DOHH2 (cell line): Measurements from ENCODE around the gene MICAL2.

Experiments used
- H3F3A ChIP-seq: fragments of 200-600 bp; sonication (generic), shearing (Covaris generic); 2 replicates; pipeline ENCODE4 v1.6.0; 2016; ENCODE audit warnings: antibody characterized with exemption, mild to moderate bottlenecking; ENCODE audit not compliant: control insufficient read depth, insufficient read depth
- H3K27ac ChIP-seq: fragments of 200-600 bp; sonication (generic); 2 replicates; pipeline ENCODE4 v1.5.1; 2014; ENCODE audit warnings: low read depth, mild to moderate bottlenecking, low read length, moderate library complexity
- H3K27me3 ChIP-seq: fragments of 200-600 bp; sonication (generic); 2 replicates; pipeline ENCODE4 v1.6.1; 2014; ENCODE audit warnings: mild to moderate bottlenecking, low read length, mixed read lengths; ENCODE audit not compliant: control insufficient read depth
- H3K36me3 ChIP-seq: fragments of 200-600 bp; sonication (generic); 2 replicates; pipeline ENCODE4 v1.6.1; 2014; ENCODE audit warnings: mild to moderate bottlenecking, low read length, moderate library complexity, mixed read lengths; ENCODE audit not compliant: control insufficient read depth
- H3K4me1 ChIP-seq: fragments of 200-600 bp; sonication (generic); 2 replicates; pipeline ENCODE4 v1.6.1; 2014; ENCODE audit warnings: mild to moderate bottlenecking, low read length, mixed read lengths; ENCODE audit not compliant: control insufficient read depth
- H3K4me2 ChIP-seq: fragments of 200-600 bp; sonication (generic); 2 replicates; pipeline ENCODE4 v1.6.0; 2014; ENCODE audit warnings: mild to moderate bottlenecking, low read length, moderate library complexity
- H3K4me3 ChIP-seq: fragments of 200-600 bp; sonication (generic); 2 replicates; pipeline ENCODE4 v1.5.1; 2014; ENCODE audit warnings: mild to moderate bottlenecking, low read length, mixed read lengths
- H3K79me2 ChIP-seq: fragments of 200-600 bp; sonication (generic); 2 replicates; pipeline ENCODE4 v1.6.1; 2014; ENCODE audit warnings: mild to moderate bottlenecking, low read length, mixed read lengths; ENCODE audit not compliant: control insufficient read depth
- H3K9me2 ChIP-seq: fragments of 200-600 bp; sonication (generic); replicated peaks from 2 replicates; pipeline ENCODE4 v1.6.1; 2014; ENCODE audit warnings: mild to moderate bottlenecking, low read length, mixed read lengths; ENCODE audit not compliant: control insufficient read depth
- H3K9me3 ChIP-seq: fragments of 200-600 bp; sonication (generic); 2 replicates; pipeline ENCODE4 v1.6.1; 2014; ENCODE audit warnings: antibody characterized with exemption, low read length, mixed read lengths; ENCODE audit not compliant: control insufficient read depth, insufficient read depth
- H4K20me1 ChIP-seq: fragments of 200-600 bp; sonication (generic); 2 replicates; pipeline ENCODE4 v1.6.0; 2014; ENCODE audit warnings: low read depth, mild to moderate bottlenecking, antibody characterized with exemption, low read length, moderate library complexity; ENCODE audit not compliant: control insufficient read depth, insufficient read depth
- CTCF ChIP-seq: fragments of 200-600 bp; sonication (generic); IDR thresholded peaks from one replicate; pipeline ENCODE4 v1.5.1; 2014; ENCODE audit warnings: antibody characterized with exemption, mild to moderate bottlenecking, low read depth, low read length; ENCODE audit not compliant: poor library complexity, severe bottlenecking
- EZH2phosphoT487 ChIP-seq: fragments of 200-600 bp; sonication (generic); IDR thresholded peaks from 2 replicates; pipeline ENCODE4 v1.6.1; 2017; ENCODE audit warnings: borderline replicate concordance, mild to moderate bottlenecking, antibody characterized with exemption, low read length, moderate library complexity, mixed read lengths

The MICAL2 gene

GRCh38 chr11:12073886-12074285 is 36.5 kb upstream of the MICAL2 start:
- no peak for TF ChIP-seq CTCF
- no peak for TF ChIP-seq EZH2phosphoT487
- Histone ChIP-seq H3K9me2 (no peaks in the 10 kb centered on the region), H3K27ac (no peak overlapping the region), H3K4me1 (no peaks in the 10 kb centered on the region), H3K79me2 (no peaks in the 10 kb centered on the region), H3F3A (no peaks in the 10 kb centered on the region), H4K20me1 (no peaks in the 10 kb centered on the region), H3K36me3 (no peaks in the 10 kb centered on the region), H3K4me2 (no peak overlapping the region), H3K27me3 (no peaks in the 10 kb centered on the region), H3K9me3 (no peaks in the 10 kb centered on the region), H3K4me3 (no peak overlapping the region)

- no peaks in the 10 kb centered on the region for H3K4me1 ChIP-seq
- H3K4me3 ChIP-seq: no peak overlapping the region
- no peak overlapping the region for H3K27ac ChIP-seq
- no peaks in the 10 kb centered on the region for H3K9me2 ChIP-seq
- no peaks in the 10 kb centered on the region for H3K9me3 ChIP-seq
- no peaks in the 10 kb centered on the region for H3K27me3 ChIP-seq
- no peaks in the 10 kb centered on the region for H4K20me1 ChIP-seq
- H3K4me2 ChIP-seq: no peak overlapping the region
- no peaks in the 10 kb centered on the region for H3K36me3 ChIP-seq
- H3F3A ChIP-seq: no peaks in the 10 kb centered on the region
- no peaks in the 10 kb centered on the region for H3K79me2 ChIP-seq
- TF ChIP-seq EZH2phosphoT487: no peak
- no peak for TF ChIP-seq CTCF
Observed at GRCh38 chr11:12074529-12075195, 35.7 kb upstream of the MICAL2 start.

- Histone ChIP-seq H3K79me2 (no peaks in the 10 kb centered on the region), H3K9me2 (no peaks in the 10 kb centered on the region), H3K9me3 (no peaks in the 10 kb centered on the region), H3K4me1 (no peaks in the 10 kb centered on the region), H3K4me2 (no peak overlapping the region), H4K20me1 (no peaks in the 10 kb centered on the region), H3K27me3 (no peaks in the 10 kb centered on the region), H3K36me3 (no peaks in the 10 kb centered on the region), H3F3A (no peaks in the 10 kb centered on the region), H3K4me3 (no peak overlapping the region), H3K27ac (no peak overlapping the region)
- TF ChIP-seq CTCF (no peak), EZH2phosphoT487 (no peak)
Observed at GRCh38 chr11:12075291-12075690, 35.1 kb upstream of the MICAL2 start.
